ENCODE data around the gene PTPRU.

- no peak for TF ChIP-seq CTCF (tag by site-specific recombination; IDR thresholded peaks at IDR 0.05)
- no peak for TF ChIP-seq ZBTB20 (tag by site-specific recombination; IDR thresholded peaks at IDR 0.05)
- no peak for TF ChIP-seq ZNF596 (tag by site-specific recombination; IDR thresholded peaks at IDR 0.05)
- no peak for TF ChIP-seq SP2 (tag by site-specific recombination; IDR thresholded peaks at IDR 0.05)
- TF ChIP-seq ZNF155 (tag by site-specific recombination; IDR thresholded peaks at IDR 0.05), result no peak
- no peak for TF ChIP-seq ZNF510 (tag by site-specific recombination; IDR thresholded peaks at IDR 0.05; ENCODE audit: insufficient replicate concordance)
- TF ChIP-seq ZSCAN5A (tag by site-specific recombination; IDR thresholded peaks at IDR 0.05), result no peak
- TF ChIP-seq ATF2 (tag by site-specific recombination; IDR thresholded peaks at IDR 0.05; ENCODE audit: low read depth), result no peak
- TF ChIP-seq TSHZ1 (tag by site-specific recombination; IDR thresholded peaks at IDR 0.05; ENCODE audit: borderline replicate concordance), result no peak
- no peak for TF ChIP-seq ZNF121 (tag by site-specific recombination; IDR thresholded peaks at IDR 0.05)
These were observed 119.1 kb downstream of the PTPRU start for GRCh38 chr1:29355375-29355774.
